Measurements from ENCODE around the gene IFITM5.
"Not testable (repeated sequence)": the region's sequence is repeated elsewhere in the genome, so short reads cannot be mapped to it uniquely, and the experiment has no call there.

IFITM5 gene

GRCh38 chr11:299081-299891 is at the start of gene IFITM5:
Gene IFITM5, minus strand, starts transcription at chr11:299526. Its CDS starts 36 bp downstream, at chr11:299490.
- DNase-seq (ENCODE audit: low read depth in 2 of 2), result no peak

GRCh38 chr11:346529-346928 is 47.2 kb upstream of the IFITM5 start:
- no peak for DNase-seq (ENCODE audit: low read depth in 2 of 2)

DNA sequence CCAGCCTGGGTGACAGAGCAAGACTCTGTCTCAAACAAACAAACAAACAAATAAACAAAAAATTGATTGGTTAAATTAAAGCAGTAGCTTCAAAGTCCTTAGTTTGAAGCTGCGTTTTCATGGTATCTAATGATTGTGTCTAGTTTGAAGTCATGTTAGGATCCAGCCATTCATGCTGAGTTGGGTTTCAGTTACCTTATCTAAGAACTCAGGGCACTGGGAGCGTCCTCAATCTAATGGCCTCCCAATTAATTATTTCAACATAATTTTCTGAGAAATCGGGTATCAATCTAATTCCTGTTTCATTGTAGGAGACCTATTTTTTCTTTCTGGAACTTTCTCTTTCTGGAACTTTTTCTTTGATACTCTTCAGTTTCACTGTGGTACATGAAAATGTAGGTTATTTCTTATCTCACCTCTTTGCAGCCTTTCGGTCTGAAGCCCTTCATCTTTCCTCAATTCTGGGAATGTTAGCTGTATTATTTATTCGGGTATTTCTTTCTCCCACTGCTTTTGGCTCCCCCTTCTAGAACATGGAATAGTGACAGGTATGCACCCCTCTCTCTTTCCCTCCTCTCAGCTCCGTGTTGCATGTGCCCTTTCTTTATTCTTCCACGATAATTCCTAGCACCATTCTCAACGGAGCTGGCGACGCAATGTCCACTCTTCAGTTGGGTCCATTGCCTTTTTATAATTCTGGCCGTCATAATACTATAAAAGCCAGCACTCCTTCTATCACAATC is 45.7 kb upstream of the IFITM5 start:
- DNase-seq (ENCODE audit: low read depth in 2 of 2), result no peak

DNA sequence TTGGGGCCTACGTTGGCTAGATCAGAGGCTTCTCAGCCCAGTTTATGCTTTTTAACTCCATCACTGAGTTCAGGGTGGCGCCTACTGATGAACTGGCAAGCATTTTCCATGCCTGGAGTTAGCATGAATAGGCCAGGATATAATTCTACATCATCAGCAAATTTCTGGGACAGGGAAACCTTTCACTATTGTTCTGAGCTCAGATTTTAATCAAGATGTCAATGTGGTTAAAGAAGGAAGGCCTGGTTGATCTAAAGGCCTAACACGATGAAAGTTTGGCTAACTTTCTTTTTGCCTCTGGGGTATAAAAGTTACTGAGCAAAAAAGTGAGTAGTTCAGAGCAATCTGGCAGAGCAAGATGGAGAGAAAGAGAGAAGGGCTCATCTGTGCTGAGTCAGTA is 43.0 kb upstream of the IFITM5 start:
- no peak for DNase-seq (ENCODE audit: low read depth in 2 of 2)

DNA sequence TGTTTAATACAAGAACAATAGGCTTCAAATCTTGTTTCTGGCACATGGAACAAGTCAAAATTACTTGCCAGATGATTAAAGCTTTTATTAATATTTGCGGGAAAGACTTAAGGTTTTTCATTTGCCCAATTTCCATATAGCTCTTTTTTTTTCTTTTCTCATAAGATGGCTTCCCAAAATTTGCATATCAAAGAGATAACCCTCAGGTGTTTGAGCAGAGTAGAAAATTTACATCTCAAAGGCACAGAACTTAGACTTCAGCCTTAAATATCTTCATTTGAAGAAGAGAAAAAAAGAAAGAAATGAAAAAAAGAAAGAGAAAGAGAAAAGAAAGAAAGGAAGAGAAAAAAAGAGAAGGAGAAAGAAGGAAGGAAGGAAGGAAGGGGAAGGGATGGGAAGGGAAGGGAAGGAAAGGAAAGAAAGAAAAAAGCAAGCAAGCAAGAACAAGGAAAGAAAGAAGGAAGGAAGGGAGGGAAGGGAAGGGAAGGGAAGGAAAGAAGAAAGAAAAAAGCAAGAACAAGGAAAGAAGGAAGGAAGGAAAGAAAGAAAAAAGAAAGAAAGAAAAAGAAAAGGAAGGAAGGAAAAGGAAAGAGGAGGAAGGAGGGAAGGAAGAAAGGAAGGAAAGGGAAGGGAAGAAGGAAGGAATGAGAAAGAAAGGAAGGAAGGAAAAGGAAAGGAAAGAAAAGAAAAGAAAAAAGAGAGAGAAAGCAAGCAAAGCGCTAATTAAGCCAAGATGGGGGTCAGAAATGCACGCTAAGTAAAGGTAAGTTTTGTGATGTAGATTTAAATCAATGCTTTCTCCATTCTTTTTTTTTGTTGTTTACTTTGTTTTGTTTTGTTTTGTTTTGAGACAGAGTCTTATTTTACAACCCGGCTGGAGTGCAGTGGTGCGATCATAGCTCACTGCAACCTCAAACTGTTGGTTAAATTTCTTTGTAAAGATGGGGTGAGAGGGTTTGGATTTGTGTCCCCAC is 41.5 kb upstream of the IFITM5 start:
- DNase-seq (ENCODE audit: low read depth in 2 of 2), result no peak

DNA sequence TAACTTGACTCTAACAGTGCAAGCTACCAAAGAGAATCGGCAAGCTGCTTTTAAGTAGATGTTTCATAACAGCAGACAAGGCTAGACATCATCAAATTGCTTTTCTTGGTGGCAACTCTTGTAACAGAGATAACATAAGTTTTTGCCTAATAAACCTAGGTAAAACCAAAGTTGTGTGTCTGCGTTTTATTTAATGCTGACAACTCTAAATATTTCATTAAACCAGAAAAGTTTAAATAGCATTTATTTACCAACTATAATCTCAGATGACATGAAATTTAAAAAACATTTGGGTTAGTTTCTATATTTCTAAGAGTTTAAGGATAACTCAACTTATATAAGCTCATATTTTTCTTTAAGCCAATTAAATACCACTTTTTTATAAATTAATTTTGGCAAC is 40.6 kb upstream of the IFITM5 start:
- DNase-seq (ENCODE audit: low read depth in 2 of 2), result no peak

GRCh38 chr11:337711-338110 is 38.4 kb upstream of the IFITM5 start:
- no peak for DNase-seq (ENCODE audit: low read depth in 2 of 2)

DNA sequence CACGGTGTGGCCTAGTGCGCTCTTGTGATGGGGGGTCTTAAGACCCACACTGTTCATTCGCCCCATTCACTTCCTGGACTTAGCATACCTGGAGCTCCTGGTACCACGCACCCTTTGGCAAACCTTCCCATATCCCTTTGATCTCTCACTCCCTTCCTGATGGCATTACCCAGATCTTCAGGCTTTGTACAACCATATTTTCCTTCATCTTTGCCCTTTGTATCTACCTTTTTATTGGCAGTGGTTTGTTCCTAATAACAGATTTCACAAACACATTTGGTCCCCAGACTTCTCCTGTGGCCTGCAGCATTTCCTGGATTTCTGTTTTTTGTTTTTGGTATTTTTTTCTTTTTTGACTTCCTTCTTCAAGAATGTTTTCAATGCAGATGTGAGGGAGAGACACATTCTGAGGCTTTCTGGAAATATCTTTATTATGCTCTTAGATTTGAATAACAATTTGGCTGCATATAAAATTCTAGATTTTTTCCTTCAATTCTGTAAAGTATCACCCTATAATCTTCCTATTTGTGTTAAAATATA is 37.4 kb upstream of the IFITM5 start:
- DNase-seq (ENCODE audit: low read depth in 2 of 2), result no peak

DNA sequence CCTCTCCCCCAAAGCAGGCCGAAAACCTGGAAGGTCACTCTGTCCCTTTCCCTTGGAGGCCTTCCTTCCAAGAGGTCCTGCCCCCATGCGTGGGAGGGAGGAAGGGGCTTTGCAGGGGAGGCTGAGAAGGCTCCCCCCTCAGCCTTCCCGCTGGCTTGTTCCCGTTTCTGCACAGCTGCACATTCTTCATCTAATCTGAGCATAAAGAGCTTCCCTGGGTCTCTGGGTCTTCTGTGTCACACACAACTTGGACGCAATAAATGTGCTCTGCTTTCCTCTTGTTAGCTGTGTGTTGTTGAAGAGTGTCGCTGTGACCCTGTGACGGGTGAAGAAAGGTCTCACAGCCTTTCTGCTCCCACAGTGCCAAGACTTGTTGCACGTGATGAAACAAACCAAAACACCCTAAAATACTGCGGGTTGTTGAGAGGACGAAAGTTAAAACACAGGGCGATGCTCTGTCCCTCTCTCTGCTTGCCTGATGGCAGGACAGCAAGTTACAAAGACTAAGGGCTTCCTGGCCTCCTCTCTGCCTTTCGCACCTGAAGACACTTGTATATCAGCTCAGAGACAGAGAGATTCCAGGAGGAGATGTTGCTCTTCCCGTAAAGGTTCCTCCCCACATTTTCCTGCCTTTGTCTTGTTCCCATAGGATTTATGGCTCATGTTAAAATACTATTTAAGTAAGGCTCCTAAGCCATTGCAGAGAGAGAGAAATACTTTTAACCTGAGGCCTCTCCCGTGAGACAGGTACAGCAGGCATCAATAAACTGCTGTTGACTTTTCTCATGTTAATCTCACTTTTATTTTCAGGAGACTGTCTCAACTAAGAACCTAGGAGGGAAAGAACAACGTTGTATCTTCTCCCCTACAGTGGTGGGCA is 36.7 kb upstream of the IFITM5 start:
- DNase-seq (ENCODE audit: low read depth in 2 of 2), result no peak

- DNase-seq (ENCODE audit: low read depth in 2 of 2), result no peak
Measured at GRCh38 chr11:334264-334994, 35.1 kb upstream of the IFITM5 start.

DNA sequence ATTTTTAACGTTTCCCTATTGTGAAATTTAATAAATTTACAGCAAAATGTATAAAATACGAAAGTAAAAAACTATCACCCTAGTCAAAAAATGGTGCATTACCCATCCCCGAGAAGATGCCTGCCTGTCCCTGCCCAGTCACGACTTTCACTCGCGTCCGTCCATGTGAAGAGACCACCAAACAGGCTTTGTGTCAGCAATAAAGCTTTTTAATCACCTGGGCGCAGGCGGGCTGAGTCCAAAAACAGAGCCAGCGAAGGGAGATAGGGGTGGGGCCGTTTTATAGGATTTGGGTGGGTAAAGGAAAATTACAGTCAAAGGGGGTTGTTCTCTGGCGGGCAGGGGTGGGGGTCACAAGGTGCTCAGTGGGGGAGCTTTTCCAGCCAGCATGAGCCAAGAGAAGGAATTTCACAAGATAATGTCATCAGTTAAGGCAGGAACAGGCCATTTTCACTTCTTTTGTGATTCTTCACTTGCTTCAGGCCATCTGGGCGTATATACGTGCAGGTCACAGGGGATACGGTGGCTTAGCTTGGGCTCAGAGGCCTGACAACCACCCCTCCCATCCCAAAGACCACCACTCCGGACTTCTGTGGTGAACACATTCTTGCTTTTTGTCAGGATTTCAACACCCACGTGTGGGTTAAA is 34.4 kb upstream of the IFITM5 start:
- DNase-seq (ENCODE audit: low read depth in 2 of 2), result not testable (repeated sequence)

DNA sequence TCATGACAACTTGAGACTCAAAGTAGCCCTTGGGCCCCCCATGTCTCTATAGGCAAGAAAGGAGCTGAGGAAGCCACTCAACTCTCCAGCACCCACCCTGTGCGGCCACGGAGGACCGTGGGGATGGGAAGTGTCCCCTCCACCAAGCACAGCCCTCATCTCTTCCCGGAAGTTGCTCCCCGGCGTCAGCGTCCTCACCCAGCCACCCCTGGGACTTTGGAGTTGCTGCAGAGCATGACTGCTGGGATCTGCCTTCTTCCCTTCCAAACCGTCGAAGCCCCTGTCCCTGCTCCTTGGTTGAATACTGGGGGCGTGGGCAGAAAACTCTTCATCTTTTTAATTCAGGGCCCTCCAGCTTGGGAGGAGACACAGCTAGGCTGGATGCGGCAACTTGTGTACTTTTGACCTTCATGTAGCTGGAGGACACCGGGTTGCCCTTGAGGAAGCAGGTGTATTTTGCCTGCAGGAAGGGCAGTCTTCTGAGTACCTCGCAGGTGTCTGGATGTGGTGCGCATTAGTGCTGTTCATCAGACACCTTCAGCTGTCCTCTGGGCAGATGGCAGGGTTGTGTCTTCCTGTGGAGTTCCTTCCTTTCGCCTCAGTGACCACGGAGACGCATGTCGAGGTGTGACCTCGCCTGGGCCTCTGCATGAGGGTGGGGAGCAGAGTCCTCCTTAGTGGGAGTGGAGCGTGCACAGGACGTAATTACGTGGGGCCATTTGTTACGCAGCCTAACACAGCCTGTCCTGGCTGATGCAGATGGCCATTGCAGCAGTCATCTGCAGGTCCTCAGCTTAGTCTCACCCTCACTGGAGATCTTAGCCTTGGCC is 33.5 kb upstream of the IFITM5 start:
- no peak for DNase-seq (ENCODE audit: low read depth in 2 of 2)

- DNase-seq (ENCODE audit: low read depth in 2 of 2), result no peak
Measured at GRCh38 chr11:331358-332060, 32.2 kb upstream of the IFITM5 start.

DNA sequence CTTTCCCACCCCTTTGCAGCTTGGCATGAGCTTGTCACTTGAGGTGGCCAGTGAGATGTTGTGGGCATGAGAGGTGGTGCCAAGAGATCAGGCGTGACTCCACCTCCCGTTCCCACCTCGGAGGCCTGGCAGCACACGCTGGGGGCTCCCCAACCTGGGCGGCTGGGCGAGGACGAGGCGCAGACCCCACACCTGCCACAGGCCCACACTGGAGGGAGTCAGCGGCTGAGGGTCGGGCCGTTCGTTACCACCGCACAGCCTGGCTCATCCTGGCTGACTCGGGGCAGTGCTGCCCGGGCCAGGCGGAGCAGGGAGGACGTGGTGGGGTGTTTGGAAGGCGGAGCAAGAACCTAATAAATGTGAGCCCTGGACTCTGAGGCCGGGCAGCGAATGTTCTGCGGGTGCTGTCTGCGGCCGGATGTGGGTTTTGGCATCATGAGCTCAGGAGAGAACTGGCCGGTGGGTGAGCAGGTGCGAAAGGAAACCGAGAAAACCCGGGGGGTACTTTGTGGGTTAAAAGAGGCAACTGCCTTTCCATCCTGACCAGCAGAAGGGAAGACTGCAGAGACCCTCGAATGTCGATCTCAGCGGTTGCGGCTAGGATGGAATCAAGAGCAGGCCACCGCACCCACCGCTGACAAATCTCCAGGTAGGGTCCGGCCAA is 31.5 kb upstream of the IFITM5 start:
- DNase-seq (ENCODE audit: low read depth in 2 of 2), result no peak

- no peak for DNase-seq (ENCODE audit: low read depth in 2 of 2)
Measured at GRCh38 chr11:330307-330693, 31.0 kb upstream of the IFITM5 start.

- DNase-seq (ENCODE audit: low read depth in 2 of 2), result no peak
Measured at GRCh38 chr11:329886-330253, 30.5 kb upstream of the IFITM5 start.

DNA sequence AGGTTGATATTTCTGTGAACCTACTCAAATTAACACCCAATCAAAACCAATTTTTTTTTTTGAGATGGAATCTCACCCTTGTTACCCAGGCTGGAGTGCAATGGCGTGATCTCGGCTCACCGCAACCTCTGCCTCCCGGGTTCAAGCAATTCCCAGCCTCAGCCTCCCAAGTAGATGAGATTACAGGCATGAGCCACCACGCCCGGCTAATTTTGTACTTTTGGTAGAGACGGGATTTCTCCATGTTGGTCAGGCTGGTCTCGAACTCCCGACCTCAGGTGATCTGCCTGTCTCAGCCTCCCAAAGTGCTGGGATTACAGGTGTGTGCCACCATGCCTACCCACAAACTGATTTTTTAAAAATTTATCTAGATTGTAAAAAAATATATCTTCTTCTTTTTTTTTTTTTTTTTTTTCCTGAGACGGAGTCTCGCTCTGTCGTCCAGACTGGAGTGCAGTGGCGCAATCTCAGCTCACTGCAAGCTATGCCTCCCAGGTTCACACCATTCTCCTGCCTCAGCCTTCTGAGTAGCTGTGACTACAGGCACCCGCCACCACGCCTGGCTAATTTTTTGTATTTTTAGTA is 29.3 kb upstream of the IFITM5 start:
- DNase-seq (ENCODE audit: low read depth in 2 of 2), result not testable (repeated sequence)

Measured in stimulated activated CD4-positive, alpha-beta T cell treated with anti-CD3 and anti-CD28 coated beads, Interleukin-1b, Interleukin-23, amount 100 ng/mL, for 1 hour (primary cell).